IPS-18a (cell line): ENCODE data around the gene SLC24A3.

Source experiments
- H3K27ac ChIP-seq: one replicate; pipeline ENCODE4 v1.5.1; 2013; ENCODE audit warnings: low read length
- H3K27me3 ChIP-seq: one replicate; pipeline ENCODE4 v1.6.1; 2013; ENCODE audit warnings: mild to moderate bottlenecking, low read length; ENCODE audit not compliant: control insufficient read depth, insufficient read depth
- H3K36me3 ChIP-seq: one replicate; pipeline ENCODE4 v1.6.1; 2013; ENCODE audit warnings: low read depth, low read length; ENCODE audit not compliant: control insufficient read depth
- H3K4me1 ChIP-seq: one replicate; pipeline ENCODE4 v1.6.1; 2013; ENCODE audit warnings: low read depth, low read length; ENCODE audit not compliant: control insufficient read depth
- H3K4me3 ChIP-seq: one replicate; pipeline ENCODE4 v1.5.1; 2013; ENCODE audit warnings: low read length
- H3K9ac ChIP-seq: one replicate; pipeline ENCODE4 v1.6.1; 2013; ENCODE audit warnings: mild to moderate bottlenecking, low read length, moderate library complexity
- H3K9me3 ChIP-seq: one replicate; pipeline ENCODE4 v1.6.1; 2013; ENCODE audit warnings: low read depth, low read length; ENCODE audit not compliant: control insufficient read depth

Gene SLC24A3

DNA sequence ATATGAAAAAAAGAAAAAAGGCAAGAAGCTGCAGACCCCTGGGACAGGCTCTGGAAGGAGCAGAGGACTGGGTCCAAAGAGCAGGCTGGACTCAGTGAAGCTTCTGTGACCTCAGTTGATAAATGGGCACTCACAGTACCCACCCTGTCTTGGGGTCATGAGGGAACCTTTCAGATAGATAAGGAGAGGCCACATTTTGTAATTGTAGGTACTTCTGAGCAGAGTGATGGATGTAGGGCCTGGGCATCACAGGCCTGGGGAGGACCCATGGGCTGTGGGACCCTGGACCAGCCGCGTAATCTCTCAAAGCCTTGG, 79.3 kb downstream of the SLC24A3 start:
- H3K27me3 ChIP-seq = no peaks in the 10 kb centered on the region

DNA sequence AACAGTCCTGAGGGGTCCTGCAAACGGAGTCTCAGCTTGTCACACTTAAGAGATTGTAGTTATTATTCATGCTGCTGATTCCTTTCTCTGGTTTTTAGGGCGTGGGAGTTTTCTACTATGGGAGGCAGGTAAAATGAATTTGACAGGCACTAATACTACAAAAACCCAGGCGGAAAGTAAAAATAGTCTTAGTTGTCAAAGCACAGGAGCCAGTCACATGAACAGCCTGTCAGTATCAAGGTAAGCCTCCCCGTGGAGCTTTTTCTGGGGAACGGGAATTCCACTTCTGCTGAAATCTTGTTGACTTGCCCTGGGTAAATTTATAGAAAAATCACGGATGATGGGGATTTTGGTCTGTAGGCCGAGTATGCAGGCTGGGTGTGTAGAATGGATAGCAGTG, 79.8 kb downstream of the SLC24A3 start:
- no peaks in the 10 kb centered on the region for H3K36me3 ChIP-seq
- H3K27me3 ChIP-seq = no peaks in the 10 kb centered on the region
- H3K27ac ChIP-seq = no peak overlapping the region
- no peaks in the 10 kb centered on the region for H3K4me1 ChIP-seq
- no peak overlapping the region for H3K4me3 ChIP-seq
- no peak overlapping the region for H3K9ac ChIP-seq
- no peaks in the 10 kb centered on the region for H3K9me3 ChIP-seq

More for the DNA sequence above, 79.3 kb downstream of the SLC24A3 start:
- Histone ChIP-seq H3K9ac (no peak overlapping the region), H3K36me3 (no peaks in the 10 kb centered on the region), H3K4me1 (no peaks in the 10 kb centered on the region), H3K27ac (no peak overlapping the region), H3K9me3 (no peaks in the 10 kb centered on the region), H3K4me3 (no peak overlapping the region)

DNA sequence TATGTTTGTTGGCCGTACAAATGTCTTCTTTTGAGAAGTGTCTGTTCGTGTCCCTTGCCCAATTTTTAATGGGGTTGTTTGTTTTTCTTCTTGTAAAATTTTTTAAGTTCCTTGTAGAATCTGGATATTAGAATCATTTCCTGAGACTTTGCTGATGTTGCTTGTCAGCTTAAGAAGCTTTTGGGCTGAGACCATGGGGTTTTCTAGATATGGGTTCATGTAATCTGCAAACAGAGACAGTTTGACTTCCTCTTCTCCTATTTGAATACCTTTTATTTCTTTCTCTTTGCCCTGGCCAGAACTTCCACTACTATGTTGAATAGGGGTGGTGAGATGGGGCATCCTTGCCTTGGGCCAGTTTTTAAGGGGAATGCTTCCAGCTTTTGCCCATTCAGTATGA, 82.6 kb downstream of the SLC24A3 start:
- Histone ChIP-seq H3K4me3 (no peak overlapping the region), H3K4me1 (no peaks in the 10 kb centered on the region), H3K9ac (no peak overlapping the region), H3K9me3 (no peaks in the 10 kb centered on the region), H3K27ac (no peak overlapping the region), H3K36me3 (no peaks in the 10 kb centered on the region), H3K27me3 (no peaks in the 10 kb centered on the region)

DNA sequence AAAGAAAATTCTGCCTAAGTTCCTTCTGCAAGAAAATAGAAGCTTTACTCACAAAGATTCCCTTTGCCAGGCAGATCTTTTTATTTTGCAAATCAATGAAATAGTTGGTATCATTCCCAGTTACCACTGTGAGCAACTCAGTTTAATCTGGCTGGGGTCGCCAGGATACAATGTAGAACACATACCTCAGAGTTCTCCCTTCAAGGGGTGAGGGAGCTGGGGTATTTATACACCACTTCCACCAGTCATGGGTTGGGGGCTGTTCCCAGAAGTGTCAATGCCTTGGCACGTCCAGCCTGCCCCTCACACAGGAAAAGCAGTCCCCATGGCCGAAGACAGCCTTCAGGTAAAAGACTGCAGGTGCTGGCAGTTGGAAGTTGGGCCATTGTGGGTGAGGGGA, 86.2 kb downstream of the SLC24A3 start:
- H3K4me1 ChIP-seq = no peaks in the 10 kb centered on the region

DNA sequence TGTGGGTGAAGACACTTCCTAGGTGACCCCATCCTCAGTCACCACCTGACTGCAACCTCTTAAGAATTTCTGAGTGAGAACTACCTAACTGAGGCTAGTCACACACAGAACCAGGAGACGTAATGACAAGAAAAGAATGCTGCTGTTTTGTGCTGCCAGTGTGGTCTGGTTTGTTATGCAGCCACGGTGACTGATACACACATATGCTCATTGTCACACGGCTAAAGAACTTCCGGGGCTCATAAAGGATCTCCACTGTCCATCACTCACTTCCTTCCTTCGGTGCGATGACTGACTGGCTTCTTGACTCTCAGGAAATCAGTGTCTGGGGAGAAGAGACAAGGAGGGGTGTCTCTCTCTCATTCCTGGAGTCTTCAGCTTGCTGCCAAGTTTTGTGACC, 88.0 kb downstream of the SLC24A3 start:
- no peaks in the 10 kb centered on the region for H3K36me3 ChIP-seq
- H3K4me1 ChIP-seq = no peaks in the 10 kb centered on the region
- no peak overlapping the region for H3K9ac ChIP-seq
- no peak overlapping the region for H3K4me3 ChIP-seq
- no peaks in the 10 kb centered on the region for H3K27me3 ChIP-seq
- no peaks in the 10 kb centered on the region for H3K9me3 ChIP-seq
- no peak overlapping the region for H3K27ac ChIP-seq

More for the DNA sequence above, 86.2 kb downstream of the SLC24A3 start:
- Histone ChIP-seq H3K27ac (no peak overlapping the region), H3K9ac (no peak overlapping the region), H3K27me3 (no peaks in the 10 kb centered on the region), H3K9me3 (no peaks in the 10 kb centered on the region), H3K36me3 (no peaks in the 10 kb centered on the region), H3K4me3 (no peak overlapping the region)

DNA sequence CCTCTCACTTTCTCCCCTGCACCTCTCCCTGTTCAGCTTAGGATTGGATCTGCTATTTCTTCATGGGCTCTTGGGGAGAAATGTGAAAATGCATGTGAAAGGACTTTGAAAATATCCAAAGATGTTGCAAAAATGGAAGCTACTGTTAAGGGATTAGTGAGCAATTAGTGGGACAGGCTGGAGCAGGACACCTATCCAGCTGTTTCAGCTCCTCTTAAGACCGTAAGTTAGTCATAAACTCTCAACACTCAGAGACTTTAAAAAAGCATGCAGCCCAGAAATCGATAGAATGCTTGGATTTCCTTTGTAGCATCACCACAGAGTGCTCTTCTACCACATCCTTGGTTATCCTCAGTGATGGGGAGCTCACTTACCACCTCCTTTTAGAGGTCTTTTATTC, 88.7 kb downstream of the SLC24A3 start:
- no peak overlapping the region for H3K27ac ChIP-seq
- H3K36me3 ChIP-seq = no peaks in the 10 kb centered on the region
- H3K9me3 ChIP-seq = no peaks in the 10 kb centered on the region
- H3K4me3 ChIP-seq = no peak overlapping the region
- H3K4me1 ChIP-seq = no peaks in the 10 kb centered on the region
- no peaks in the 10 kb centered on the region for H3K27me3 ChIP-seq
- H3K9ac ChIP-seq = no peak overlapping the region

DNA sequence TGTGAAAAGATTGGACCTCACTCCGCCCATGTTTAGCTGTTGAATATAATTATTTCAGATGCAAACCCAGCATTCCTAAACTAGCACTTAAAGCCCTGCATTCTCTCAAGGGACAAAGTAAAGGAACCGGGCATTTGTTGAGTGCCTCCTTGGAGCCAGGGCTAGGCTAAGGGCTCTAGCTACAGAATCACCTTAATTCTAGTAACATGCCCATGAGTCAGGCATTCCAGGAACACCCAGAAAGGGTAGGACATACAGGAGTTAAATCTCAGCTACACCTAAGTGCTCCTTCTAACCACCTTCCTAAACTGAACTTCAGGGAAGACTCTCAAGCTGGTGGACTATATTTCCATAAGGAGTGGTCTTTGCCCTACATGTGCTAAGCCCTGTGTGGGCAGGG, 89.4 kb downstream of the SLC24A3 start:
- Histone ChIP-seq H3K27ac (no peak overlapping the region), H3K36me3 (no peaks in the 10 kb centered on the region), H3K4me3 (no peak overlapping the region), H3K9ac (no peak overlapping the region), H3K4me1 (no peaks in the 10 kb centered on the region), H3K9me3 (no peaks in the 10 kb centered on the region), H3K27me3 (no peaks in the 10 kb centered on the region)

DNA sequence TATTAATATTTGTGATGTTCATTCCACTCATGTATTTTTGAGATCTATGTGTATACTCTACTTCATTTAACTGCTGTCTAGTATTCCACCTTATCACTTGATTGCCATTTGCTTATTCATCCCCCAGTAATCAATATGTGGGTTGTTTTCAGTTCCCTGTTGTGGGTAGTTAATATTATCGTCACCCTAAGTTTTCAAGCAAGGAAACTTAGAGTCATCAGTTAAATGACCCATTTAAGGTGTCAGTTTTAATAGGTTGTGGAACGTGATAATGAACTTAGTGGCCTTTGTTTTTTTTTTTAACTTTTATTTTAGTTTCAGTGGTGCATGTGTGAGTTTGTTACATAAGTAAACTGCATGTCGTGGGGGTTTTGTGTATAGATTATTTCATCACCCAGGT, 90.3 kb downstream of the SLC24A3 start:
- Histone ChIP-seq H3K36me3 (no peaks in the 10 kb centered on the region), H3K27me3 (no peaks in the 10 kb centered on the region), H3K4me1 (no peaks in the 10 kb centered on the region), H3K9ac (no peak overlapping the region), H3K9me3 (no peaks in the 10 kb centered on the region), H3K27ac (no peak overlapping the region), H3K4me3 (no peak overlapping the region)

DNA sequence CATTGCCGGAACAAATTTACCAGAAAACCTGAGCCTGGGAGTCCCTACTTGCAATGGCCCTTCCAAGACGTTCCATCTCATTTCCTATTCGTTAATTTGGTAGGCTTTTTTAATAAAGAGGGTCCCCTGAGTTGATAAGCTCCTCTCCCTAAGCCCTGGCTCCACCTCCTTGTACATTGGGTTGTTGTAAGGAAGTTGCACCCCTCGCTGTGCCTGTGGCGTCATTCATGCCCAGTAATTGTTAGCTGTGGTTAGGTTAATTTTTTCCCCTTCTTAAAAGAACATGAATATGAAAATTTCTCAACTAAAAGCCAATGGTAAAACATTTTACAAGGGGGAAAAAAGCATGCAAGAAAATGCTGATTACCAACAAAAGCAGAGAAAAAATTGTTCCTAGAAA, 91.9 kb downstream of the SLC24A3 start:
- no peaks in the 10 kb centered on the region for H3K27me3 ChIP-seq
- H3K27ac ChIP-seq = no peak overlapping the region
- no peaks in the 10 kb centered on the region for H3K4me1 ChIP-seq
- H3K4me3 ChIP-seq = no peak overlapping the region
- no peaks in the 10 kb centered on the region for H3K9me3 ChIP-seq
- no peaks in the 10 kb centered on the region for H3K36me3 ChIP-seq
- H3K9ac ChIP-seq = no peak overlapping the region

DNA sequence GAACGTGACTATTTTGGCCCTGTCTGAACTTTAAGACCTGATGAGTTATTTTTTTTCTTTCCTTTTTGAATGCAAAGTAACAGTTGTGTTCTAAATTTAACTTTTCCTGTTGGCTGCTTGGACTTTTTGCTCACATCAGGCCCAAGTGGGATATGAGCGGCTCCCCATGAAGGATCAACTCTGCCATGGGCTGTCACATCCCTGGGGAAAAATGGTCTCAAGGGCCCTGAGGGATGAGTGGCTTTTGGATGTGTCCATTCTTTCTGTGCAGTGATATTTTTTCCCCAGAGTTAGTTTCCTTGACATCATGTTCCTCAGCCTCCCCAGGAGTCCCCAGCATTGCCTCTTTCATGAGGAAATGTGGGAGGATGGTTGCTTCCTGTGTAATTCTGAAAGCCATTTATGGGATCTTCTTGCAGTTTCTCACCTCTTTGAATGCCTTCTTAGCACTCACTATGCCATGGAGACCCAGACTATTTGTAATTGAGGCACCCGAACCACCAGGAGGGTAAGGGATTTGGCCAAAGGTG, 92.5 kb downstream of the SLC24A3 start:
- no peaks in the 10 kb centered on the region for H3K9me3 ChIP-seq
- no peaks in the 10 kb centered on the region for H3K4me1 ChIP-seq
- H3K27me3 ChIP-seq = no peaks in the 10 kb centered on the region
- H3K9ac ChIP-seq = no peak overlapping the region
- H3K27ac ChIP-seq = no peak overlapping the region
- H3K4me3 ChIP-seq = no peak overlapping the region
- no peaks in the 10 kb centered on the region for H3K36me3 ChIP-seq

DNA sequence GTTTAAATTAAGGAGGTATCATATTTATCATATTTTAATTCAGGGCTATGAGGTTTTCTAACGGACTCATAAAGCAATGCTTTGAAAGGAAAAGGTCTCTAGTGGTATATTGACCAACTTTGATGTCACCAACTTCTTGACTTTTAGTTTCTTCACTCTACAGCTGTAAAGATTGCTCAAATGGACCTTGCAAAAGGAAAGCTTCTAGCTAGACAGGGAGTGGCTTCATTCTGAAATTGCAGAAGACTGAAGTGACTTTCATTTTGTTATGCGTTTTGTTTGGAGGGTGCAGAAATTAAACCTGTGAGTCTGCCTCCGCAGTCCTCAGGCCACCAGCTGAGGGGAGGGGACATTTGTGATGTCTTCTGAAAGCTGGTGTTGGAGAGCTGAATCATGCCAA, 95.7 kb downstream of the SLC24A3 start:
- Histone ChIP-seq H3K4me1 (no peaks in the 10 kb centered on the region), H3K36me3 (no peaks in the 10 kb centered on the region), H3K27me3 (no peaks in the 10 kb centered on the region), H3K4me3 (no peak overlapping the region), H3K27ac (no peak overlapping the region), H3K9ac (no peak overlapping the region), H3K9me3 (no peaks in the 10 kb centered on the region)

DNA sequence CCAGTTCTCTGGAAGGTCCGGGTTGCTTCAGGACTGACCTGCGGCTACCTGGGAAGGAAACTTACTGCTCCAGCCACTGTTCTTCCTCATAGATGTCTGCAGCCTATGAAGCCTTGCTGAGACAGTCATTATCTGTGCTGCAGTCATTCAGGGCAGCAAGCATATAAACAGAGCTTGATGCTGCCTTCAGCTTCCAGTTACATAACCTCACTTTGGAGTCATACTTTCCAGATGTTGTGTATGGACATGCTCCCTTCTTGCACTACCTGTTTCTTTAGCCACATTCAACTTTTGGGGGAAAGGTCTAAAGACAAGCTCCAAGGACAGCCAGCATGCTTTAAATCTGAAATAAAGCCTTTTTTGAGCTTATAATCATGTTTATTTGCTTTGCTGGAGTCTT, 98.1 kb downstream of the SLC24A3 start:
- no peak overlapping the region for H3K4me3 ChIP-seq
- no peaks in the 10 kb centered on the region for H3K9me3 ChIP-seq
- no peaks in the 10 kb centered on the region for H3K36me3 ChIP-seq
- H3K27ac ChIP-seq = no peak overlapping the region
- no peak overlapping the region for H3K9ac ChIP-seq
- no peaks in the 10 kb centered on the region for H3K27me3 ChIP-seq
- H3K4me1 ChIP-seq = no peaks in the 10 kb centered on the region
